ENCODE data around the gene IGDCC3.

IGDCC3 gene

DNA sequence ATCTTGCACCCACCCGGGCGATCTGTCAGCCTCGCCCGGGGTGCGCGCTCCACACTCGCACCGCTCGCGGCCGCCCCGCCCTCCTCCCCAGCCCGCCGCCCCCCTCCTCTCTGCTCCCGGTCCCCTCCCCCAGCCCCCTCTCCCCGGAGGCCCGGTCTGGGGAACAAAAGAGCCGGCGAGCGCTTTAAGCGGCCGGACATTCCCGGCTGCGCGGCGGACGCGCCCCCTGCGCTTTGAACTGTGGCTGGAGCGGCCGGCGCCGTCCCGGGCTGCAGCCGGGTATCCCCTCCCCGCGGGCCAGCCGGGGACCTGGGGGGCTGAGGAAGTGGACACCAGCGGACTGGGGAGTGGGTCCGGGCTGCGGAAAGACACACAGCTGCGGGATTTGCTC lies at the start of gene IGDCC3:
Gene IGDCC3, minus strand, starts transcription at position 27 of the 391 bp plus-strand sequence. CDS start 214 bp downstream, outside the sequence.
- DNase-seq (ENCODE audit: low read depth), result no peak

GRCh38 chr15:65426216-65426853 lies 48.5 kb upstream of the IGDCC3 start:
- no peak for DNase-seq (ENCODE audit: low read depth)

DNA sequence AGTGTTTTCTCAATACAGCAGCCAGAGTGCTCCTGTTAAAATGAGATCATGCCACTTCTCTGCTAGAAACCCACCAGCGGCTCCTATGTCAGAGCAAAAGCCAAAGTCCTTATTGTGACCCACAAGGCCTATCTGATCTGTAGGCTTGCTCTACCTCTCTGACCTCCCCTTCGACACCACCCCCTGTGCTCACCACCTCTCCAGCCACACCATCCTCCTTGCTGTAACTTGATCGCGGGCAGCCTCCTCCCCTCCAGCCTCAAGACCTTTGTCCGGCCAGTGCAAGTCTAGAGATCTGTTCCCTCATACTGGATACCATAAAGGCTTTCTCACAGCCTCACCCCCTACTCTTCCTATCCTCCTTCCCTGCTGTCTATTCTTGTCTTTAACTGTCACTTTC lies 46.9 kb upstream of the IGDCC3 start:
- no peak for DNase-seq (ENCODE audit: low read depth)

- no peak for DNase-seq (ENCODE audit: low read depth)
Observed at GRCh38 chr15:65423976-65424679, 46.3 kb upstream of the IGDCC3 start.

- DNase-seq (ENCODE audit: low read depth), result no peak
Observed at GRCh38 chr15:65423150-65423975, 45.6 kb upstream of the IGDCC3 start.

- no peak for DNase-seq (ENCODE audit: low read depth)
Observed at GRCh38 chr15:65421360-65422215, 43.8 kb upstream of the IGDCC3 start.

GRCh38 chr15:65420975-65421359 lies 43.2 kb upstream of the IGDCC3 start:
- DNase-seq (ENCODE audit: low read depth), result no peak

DNA sequence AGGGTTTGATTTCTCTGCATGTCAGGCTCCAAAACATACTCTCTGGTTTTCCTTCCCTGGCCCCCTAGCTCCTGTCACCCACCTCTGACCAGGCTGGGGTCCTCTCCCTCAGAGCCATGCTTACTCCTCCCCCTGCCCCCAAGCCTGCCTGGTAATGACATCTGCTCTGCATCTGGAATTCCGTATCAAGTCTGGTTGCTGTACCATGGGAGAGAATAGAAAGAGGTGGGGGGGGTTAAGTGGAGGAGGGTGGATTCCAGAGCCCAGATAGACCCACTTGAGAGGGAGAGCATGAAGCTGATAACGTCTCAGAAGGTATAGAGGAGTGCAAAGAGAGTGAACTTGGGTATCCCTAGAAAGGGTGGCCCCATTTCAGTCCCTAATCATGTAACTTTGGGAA lies 40.8 kb upstream of the IGDCC3 start:
- DNase-seq (ENCODE audit: low read depth), result no peak

DNA sequence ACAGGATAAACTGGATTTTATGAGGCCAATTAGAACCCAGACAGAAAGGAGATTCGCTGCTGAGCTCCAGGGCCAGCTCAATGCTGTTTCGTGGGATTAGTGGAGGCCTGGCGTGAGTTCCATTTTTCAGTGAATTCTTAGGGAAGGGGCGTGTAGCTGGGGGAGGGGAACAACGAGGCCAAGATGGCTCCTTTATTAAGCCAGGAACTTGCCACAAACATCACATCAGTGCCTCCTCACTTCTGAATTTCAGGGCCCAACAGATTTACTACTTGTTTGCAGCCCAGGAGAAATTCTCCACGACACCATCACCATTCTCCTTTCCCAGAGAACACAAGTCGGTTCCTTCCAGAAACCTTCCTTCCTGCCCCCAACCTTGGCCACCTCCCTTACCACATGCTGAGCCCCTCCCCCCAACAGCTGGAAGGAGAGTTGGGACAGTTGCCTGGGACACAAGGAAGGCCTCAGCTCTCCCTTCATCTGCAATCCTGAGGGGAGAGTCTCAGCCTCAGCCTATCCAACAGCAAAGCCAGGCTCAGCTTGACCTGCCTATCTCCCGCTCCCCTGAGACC lies 39.1 kb upstream of the IGDCC3 start:
- no peak for DNase-seq (ENCODE audit: low read depth)

GRCh38 chr15:65414841-65415621 lies 37.2 kb upstream of the IGDCC3 start:
- no peak for DNase-seq (ENCODE audit: low read depth)

DNA sequence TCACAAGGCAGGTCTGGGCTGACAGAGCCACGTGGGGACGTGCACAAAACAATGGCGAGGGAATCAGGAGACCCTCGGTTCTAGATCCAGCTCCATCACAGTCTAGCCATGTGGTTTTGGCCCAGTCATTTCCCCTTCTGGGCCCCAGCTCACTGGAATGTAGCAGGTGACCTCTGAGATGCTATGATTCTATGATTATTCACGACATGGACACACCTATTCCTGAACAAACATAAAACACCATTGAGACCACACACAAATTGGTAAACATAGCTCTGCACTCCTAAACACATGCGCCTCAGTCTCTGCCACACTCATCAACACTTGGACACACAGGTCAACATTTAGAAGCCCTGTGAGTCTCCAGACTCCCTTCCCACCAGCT lies 36.0 kb upstream of the IGDCC3 start:
- no peak for DNase-seq (ENCODE audit: low read depth)

GRCh38 chr15:65413051-65413759 lies 35.4 kb upstream of the IGDCC3 start:
- DNase-seq (ENCODE audit: low read depth), result no peak

DNA sequence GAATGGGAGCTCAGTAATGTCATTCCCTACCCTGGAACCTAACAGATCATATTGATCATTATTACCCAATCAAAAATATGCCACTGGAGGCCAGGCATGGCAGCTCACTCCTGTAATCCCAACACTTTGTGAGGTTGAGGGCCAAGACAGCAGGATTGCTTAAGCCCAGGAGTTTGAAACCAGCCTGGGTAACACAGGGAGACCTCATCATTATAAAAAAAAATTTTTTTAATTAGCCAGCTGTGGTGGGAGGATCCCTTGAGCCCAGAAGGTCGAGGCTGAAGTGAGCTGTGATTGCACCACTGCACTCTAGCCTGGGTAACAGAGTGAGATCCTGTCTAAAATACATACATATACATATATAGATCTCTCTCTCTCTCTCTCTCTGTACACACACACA lies 34.8 kb upstream of the IGDCC3 start:
- DNase-seq (ENCODE audit: low read depth), result no peak

- DNase-seq (ENCODE audit: low read depth), result no peak
Observed at GRCh38 chr15:65411465-65412071, 33.8 kb upstream of the IGDCC3 start.

GRCh38 chr15:65410972-65411371 lies 33.2 kb upstream of the IGDCC3 start:
- no peak for DNase-seq (ENCODE audit: low read depth)

GRCh38 chr15:65410036-65410435 lies 32.2 kb upstream of the IGDCC3 start:
- no peak for DNase-seq (ENCODE audit: low read depth)

DNA sequence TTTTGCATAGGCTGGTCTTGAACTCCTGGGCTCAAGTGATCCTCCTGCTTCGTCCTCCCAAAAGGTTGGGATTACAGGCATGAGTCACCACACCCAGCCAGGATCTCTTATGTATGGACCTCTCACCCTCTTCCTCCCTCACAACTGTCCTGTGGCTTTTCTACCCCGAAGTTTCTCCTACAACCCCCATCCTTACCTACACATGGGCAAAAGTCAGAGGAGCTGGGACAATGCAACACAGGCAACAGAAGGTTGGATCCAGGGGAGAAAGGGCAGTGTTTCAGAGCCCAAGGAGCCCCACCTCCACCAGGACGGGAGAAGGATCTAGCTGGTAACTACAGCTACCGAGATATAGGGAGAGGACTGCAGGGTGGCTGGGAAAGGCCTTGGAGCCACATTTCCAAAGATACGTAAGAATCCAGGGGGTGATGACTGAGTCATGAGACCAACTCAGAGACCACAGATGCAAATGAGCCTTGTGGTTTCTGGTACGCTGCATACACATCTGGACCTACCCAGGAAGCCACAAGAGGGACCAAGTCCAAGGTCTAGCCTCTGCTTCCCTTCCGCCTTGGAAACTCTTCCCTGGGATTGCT lies 31.3 kb upstream of the IGDCC3 start:
- no peak for DNase-seq (ENCODE audit: low read depth)

DNA sequence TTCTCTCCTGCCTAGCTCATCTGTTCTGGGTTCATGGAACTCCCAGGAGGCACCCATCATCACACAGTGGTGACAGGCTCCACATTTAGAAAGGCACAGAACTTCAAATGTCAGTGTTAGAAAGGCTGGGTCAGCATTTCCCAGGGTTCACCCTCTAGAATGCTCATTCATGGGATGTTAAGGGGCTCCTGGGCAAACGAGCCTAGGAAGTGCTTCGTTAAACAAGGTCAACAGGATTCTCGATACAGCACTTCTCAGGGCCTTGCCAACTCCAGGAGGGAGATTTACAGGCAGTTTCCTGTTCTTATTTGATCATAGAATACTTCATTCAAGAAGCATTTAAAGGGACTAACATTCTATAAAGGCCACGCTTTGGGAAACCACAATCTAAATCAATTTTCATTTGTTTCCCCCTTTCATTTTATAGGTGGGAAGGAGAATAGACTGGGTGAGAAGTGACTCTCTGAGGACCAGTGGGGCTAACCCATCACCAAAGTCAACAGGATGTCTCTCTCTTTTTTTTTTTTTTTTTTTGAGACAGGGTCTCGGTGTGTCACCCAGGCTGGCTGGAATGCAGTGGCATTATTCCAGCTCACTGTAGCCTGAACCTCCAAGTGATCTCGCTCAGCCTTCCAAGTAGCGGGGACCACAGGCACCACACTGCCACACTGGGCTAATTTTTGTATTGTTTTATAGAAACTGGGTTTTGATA lies 30.7 kb upstream of the IGDCC3 start:
- DNase-seq (ENCODE audit: low read depth), result no peak
